SIG-M5 treated with dmso at 0.1 percent for 504 hours (cell line): ENCODE measurements around the gene YIPF1.
A peak's percentile ranks its signal among the peaks of the same experiment; 100 is the strongest.

Source experiments
- DNase-seq: peaks from one replicate; lab custom pipeline; 2025; ENCODE audit not compliant: unreplicated experiment; lab: John Stamatoyannopoulos, UW

Gene YIPF1

GRCh38 chr1:53889304-53890298, at the start of gene YIPF1:
TSS of gene YIPF1 (minus strand) at chr1:53889797. CDS start at chr1:53888937, 860 bp downstream.
- DNase-seq = peak; percentile 84

GRCh38 chr1:53938136-53938830, 48.7 kb upstream of the YIPF1 start:
- no peak for DNase-seq

GRCh38 chr1:53936430-53936829, 46.8 kb upstream of the YIPF1 start:
- no peak for DNase-seq

- DNase-seq = no peak
Observed at GRCh38 chr1:53934170-53934765, 44.7 kb upstream of the YIPF1 start.

GRCh38 chr1:53931523-53931922, 41.9 kb upstream of the YIPF1 start:
- DNase-seq = no peak

GRCh38 chr1:53930932-53931331, 41.3 kb upstream of the YIPF1 start:
- no peak for DNase-seq

- DNase-seq = no peak
Observed at GRCh38 chr1:53929246-53929960, 39.8 kb upstream of the YIPF1 start.

GRCh38 chr1:53927376-53927881, 37.8 kb upstream of the YIPF1 start:
- no peak for DNase-seq

- DNase-seq = no peak
Observed at GRCh38 chr1:53919675-53920066, 30.1 kb upstream of the YIPF1 start.

GRCh38 chr1:53918343-53918742, 28.7 kb upstream of the YIPF1 start:
- DNase-seq = no peak

GRCh38 chr1:53913352-53914033, 23.9 kb upstream of the YIPF1 start:
- no peak for DNase-seq

GRCh38 chr1:53911442-53911841, 21.8 kb upstream of the YIPF1 start:
- DNase-seq = no peak

- DNase-seq = no peak
Observed at GRCh38 chr1:53909946-53910345, 20.3 kb upstream of the YIPF1 start.

- DNase-seq = no peak
Observed at GRCh38 chr1:53906121-53906520, 16.5 kb upstream of the YIPF1 start.

- no peak for DNase-seq
Observed at GRCh38 chr1:53905509-53905908, 15.9 kb upstream of the YIPF1 start.

GRCh38 chr1:53902235-53903138, 12.9 kb upstream of the YIPF1 start:
- no peak for DNase-seq

GRCh38 chr1:53899708-53900107, 10.1 kb upstream of the YIPF1 start:
- DNase-seq = no peak

- no peak for DNase-seq
Observed at GRCh38 chr1:53899206-53899628, 9.6 kb upstream of the YIPF1 start.

- no peak for DNase-seq
Observed at GRCh38 chr1:53896635-53897229, 7.1 kb upstream of the YIPF1 start.
